Activated T-helper 1 cell treated with anti-CD3 and anti-CD28 coated beads, Interleukin-2, amount 50 U/mL, for 16 hours (primary cell): ENCODE measurements around the gene ALDH2.
A peak's percentile ranks its signal among the peaks of the same experiment; 100 is the strongest.
"Not testable (repeated sequence)": the region's sequence is repeated elsewhere in the genome, so short reads cannot be mapped to it uniquely, and the experiment has no call there.

ENCODE experiments used
- DNase-seq, 2 donors: peaks; one replicate each; pipeline ENCODE4 v3.0.0-alpha.2; 2020; ENCODE audit warnings: low read depth in 1 of 2, low spot score in 1 of 2

The ALDH2 gene

DNA sequence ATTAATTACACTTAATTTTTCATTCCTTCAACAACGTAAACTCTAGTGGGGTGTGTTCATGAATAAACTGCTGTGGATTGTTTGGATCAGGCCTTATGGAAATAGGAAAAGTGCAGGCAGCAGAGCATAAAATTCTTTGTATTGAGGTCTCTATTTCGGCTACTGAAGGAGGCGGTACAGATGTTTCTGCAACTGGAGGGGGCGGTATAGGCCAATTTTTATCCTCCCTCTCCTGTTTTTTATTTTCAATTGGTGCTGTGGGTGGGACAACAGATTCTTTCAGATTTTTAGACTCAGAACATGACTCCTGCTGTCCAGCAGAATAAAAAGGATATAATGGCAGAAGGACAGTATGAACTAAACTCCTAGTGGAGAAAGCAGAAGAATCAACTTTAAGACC lies 57.6 kb downstream of the ALDH2 start:
- DNase-seq, result not testable (repeated sequence)

DNA sequence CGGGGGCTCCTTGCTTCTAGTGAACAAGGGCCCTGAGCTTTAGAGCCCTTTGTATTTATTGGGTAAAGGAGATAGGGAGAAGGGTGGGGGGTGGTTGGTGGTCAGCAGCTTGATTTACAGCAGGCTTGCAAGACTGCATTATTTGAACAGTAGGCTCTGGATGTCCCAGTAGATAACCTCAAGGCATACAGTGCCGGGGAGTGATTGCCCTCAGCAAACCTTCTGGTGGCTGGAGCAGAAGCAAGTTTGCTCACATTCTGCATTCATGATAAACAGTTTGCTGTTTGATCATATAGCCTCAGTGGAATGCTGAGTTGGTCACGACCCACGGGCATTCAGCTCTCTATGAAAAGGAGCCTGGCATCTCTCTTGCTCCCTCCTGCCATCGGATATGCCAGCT lies 58.8 kb downstream of the ALDH2 start:
- DNase-seq, result no peak

DNA sequence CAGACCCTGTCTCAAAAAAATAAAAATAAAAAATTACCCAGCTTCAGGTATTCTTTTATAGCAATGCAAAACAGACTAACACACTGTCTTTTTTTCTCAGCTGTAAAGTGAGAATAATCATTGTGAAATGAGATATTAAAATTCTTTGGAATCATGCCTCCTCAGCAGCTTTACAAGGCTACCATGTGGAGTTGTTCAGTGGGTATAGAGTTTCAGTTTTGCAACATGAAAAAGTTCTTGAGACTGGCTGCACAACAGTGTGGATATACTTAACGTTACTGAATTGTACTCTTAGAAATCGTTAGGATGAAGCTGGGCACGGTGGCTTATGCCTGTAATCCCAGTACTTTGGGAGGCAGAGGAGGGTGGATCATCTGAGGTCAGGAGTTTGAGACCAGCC lies 59.6 kb downstream of the ALDH2 start:
- DNase-seq, result no peak

DNA sequence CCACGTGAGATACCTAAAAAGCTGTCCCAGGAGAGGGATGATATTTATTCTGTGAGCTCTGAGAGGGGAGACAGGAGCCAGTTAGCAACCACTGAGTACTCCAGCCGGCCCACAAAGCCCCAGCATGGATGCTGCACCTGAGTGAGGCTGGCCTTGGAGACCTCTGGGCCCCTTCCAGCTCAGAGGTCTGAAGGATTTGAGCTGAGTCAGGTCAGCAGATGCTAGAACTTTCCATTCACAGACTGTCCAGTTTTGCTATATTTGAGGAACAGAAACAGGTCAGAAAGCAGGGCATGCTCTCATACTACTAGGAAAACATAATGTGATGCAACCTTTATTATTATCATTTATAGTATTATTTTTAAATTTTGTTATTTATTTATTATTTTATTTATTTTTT lies 60.3 kb downstream of the ALDH2 start:
- DNase-seq, result no peak

DNA sequence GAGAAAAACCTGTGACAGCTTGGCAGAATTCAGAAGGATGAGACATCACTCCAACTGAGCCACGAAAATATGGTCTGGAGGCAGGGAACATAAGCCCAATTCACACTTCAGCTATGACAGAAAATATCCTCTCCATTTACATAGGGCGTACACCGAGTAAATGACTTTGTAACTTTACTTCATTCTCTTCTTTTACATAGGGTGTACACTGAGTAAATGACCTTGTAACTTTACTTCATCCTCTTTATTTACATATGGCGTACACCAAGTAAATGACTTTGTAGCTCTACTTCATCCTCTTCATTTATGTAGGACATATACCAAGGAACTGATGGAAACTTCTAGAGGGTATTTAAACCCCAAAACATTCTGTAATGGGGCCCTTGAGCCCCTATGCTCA lies 61.2 kb downstream of the ALDH2 start:
- DNase-seq, result no peak

DNA sequence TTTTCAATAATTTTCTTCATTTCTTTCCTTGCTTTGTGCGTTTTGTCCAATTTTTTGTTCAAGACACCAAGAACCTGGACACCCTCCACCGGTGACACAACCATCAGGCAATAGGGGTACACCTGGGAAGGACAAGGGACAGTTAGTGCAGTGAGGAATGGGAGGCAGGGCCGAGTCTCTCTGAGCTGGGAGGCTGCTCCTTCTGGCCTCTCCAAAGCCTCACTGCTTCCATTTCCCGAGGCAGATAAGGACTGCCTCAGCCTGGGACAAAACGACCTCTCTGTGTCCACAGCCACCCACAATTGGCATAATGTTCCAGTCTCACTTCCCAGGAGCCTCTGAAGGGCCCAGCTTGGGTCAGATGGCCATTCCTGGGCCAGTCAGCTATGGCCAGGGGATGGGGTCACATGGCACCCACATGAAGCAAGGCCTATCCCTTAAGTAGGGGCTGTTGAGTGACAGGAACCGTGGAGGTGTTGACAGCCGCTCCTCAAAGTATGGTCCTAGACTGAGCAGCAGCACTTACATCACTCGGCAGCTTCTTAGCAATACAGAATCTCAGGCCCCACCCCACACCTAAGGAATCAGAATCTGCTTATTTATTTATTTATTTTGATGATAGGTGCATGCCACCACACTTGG lies 61.7 kb downstream of the ALDH2 start:
- no peak for DNase-seq

DNA sequence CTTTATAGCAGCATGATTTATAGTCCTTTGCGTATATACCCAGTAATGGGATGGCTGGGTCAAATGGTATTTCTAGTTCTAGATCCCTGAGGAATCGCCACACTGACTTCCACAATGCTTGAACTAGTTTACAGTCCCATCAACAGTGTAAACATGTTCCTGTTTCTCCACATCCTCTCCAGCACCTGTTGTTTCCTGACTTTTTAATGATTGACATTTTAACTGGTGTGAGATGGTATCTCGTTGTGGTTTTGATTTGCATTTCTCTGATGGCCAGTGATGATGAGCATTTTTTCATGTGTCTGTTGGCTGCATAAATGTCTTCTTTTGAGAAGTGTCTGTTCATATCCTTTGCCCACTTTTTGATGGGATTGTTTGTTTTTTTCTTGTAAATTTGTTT lies 62.9 kb downstream of the ALDH2 start:
- not testable (repeated sequence) for DNase-seq

DNA sequence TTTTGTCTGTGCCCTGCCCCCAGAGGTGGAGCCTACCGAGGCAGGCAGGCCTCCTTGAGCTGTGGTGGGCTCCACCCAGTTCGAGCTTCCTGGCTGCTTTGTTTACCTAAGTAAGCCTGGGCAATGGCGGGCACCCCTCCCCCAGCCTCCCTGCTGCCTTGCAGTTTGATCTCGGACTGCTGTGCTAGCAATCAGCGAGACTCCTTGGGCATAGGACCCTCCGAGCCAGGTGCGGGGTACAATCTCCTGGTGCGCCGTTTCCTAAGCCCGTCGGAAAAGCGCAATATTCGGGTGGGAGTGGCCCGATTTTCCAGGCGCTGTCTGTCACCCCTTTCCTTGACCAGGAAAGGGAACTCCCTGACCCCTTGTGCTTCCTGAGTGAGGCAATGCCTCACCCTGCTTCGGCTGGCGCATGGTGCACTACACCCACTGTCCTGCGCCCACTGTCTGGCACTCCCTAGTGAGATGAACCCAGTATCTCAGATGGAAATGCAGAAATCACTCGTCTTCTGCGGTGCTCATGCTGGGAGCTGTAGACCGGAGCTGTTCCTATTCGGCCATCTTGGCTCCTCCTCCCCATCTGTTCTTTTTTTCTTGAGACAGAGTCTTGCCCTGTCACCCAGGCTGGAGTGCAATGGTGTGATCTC lies 68.1 kb downstream of the ALDH2 start:
- DNase-seq, result not testable (repeated sequence)

DNA sequence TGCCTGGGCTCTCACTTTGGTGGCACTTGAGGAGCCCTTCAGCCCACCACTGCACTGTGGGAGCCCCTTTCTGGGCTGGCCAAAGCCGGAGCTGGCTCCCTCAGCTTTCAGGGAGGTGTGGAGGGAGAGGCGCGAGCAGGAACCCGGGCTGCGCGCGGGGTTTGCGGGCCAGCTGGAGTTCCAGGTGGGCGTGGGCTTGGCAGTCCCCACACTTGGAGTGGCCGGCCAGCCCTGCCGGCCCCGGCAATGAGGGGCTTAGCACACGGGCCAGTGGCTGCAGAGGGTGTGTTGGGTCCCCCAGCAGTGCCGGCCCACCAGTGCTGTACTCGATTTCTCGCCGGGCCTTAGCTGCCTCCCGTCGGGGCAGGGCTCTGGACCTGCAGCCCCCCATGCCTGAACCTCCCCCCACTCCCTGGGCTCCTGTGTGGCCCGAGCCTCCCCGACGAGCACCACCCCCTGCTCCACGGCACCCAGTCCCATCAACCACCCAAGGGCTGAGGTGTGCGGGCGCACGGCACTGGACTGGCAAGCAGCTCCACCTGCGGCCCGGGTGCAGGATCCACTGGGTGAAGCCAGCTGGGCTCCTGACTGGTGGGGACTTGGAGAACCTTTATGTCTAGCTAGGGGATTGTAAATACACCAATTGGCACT lies 68.9 kb downstream of the ALDH2 start:
- not testable (repeated sequence) for DNase-seq

DNA sequence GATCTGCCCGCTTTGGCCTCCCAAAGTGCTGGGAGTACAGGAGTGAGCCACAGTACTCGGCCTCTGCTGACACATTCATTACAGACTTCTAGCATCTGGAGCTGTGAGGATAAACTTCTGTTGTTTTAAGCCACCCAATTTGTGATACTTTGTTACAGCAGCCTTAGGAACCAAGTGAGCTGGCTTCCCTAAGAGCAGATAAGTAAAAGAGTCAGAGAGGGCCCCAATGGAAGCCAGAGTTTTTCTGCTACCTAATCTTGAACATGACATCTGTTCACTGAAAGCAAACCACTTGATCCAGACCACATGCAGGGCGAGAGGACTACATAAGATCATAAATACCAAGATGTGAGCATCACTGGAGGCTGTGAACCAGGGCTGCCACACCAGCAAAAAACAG lies 71.6 kb downstream of the ALDH2 start:
- no peak for DNase-seq

DNA sequence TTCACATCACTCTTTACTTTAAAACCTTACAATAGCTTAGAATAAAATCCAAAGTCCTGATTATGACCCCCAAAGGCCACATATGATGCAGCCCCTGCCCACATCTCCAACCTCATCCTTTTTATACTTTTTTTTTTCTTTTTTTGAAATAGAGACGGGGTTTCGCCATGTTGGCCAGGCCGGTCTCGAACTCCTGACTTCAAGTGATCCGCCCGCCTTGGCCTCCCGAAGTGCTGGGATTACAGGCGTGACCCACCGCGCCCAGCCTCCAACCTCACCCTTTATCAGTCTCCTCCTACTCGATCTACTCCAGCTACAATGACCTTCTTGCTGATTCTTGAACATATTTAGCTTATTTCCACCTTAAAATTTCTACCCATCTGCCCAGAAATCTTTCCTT lies 74.1 kb downstream of the ALDH2 start:
- DNase-seq, result no peak

DNA sequence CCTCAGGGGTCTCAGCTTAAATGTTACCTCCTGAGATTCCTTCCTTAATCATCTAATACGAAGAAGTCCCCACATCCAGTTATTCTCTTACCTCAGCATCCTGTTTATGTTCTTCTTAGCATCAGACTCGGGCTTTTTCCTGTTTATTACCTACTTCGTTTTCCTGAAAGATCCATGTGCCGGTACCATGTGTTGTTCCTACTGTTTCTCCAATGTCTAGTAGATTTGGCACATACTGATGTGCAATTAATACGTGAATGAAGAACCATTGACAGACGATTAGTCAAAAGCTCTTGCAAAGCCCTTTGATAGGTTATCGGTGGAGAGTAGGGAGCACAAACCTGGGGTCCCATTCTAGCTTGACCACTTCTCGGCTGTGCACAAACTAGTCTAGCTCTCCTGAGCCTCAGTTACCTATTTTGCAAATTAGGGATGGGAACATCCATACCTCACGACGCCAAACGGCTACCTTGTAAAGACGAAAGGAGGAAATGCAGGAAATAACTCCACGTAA lies 74.6 kb downstream of the ALDH2 start:
- no peak for DNase-seq

DNA sequence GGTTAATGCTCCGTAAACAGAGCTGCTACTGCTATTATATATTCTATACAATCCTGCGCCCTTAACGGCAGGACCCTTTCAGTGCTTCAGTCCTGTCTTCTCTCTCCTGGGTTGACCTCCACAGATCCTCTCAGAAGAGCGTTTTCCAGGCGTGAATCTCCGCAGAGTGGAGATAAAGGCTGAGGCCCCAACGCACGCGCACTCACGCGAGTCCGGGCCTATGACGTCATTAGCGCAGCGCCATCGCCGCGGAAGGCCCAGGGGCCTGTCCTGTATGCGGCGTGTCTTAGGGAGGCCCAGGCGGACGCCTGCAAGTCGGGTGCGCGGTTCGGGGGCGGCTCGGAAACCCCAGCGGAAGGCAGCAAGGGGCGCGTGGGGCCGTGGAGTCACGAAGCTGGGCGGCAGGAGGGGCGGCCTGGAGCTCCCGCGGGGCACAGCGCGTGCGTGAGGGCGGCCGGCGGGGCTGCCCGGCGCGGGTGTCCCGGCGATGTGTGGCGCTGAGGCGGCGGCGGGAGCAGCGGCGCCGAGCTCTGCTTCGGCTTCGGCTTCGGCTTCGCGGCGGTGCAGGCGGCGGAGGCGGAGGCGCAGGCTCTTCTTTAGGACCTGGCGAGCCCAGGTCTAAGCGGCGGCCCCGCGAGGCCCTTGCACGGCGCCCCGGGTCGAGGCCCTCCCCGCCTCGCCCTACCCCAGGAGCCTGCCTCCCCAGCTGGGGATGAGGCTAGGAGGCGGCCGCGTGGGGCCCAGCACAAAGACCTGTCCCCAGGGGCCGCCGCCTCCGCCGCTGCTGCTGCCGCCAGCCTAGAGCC lies 75.2 kb downstream of the ALDH2 start, which contains the start of gene MAPKAPK5:
Gene MAPKAPK5, plus strand, starts transcription at position 479 of the 806 bp plus-strand sequence. CDS start 506 bp downstream, outside the sequence.
- DNase-seq, result peak; percentile 95 to 96

DNA sequence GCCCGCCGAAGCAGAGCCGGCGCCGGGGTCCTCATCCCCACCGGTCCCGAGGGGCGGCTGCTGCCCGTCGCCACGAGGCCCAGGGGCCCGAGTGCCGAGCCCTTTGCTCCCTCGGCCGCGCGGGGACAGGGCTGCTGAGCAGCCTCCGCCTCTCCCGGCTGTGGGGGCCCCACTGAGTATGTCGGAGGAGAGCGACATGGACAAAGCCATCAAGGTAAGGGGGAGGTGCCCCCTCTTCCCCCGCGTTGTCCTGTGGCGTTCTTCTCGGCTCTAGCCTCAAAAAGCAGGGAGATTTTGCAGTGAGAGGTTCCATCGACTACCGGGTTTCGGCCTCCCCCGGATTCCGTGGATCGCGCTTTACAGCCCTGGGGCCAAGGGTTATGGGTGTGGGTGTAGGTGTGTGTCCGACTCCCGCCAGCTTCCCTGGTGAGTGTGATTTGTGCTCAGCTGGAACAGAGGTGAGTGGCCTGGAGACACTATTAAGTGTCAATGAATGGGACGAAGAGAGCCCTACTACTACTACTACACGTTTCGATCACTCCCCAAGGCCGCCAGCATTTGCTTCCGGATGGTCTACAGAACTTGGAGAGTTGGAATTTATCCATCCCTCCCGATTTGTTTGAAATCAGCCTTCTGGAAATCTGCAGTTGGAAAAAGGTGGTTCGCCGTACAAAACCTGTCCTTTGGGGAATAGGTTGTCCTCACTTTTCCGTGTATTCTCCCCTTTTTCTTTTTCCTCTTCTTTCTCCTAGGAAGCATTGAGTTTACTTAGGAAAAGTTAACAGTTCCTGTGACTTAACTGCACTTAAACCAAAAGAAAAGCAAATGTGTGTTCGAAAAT lies 76.0 kb downstream of the ALDH2 start:
- no peak for DNase-seq

DNA sequence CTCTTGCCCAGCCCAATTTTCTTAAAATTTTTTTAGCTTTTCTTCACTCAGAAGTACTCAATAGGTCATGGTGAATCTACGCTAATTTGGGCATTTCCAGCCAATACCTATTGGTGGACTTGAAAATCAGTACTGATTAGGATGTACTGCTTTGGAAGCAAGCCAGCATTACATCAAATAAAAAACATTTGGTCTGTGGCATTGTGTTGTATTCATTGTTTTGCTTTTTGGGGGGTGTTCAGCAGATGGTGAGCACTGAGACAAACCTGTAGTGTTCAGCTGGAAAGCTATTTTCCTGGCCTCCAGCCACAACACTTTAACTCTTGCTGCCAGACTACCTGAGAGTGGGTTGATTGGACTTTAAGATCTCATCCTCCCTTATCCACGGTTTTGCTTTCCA lies 79.3 kb downstream of the ALDH2 start:
- no peak for DNase-seq

DNA sequence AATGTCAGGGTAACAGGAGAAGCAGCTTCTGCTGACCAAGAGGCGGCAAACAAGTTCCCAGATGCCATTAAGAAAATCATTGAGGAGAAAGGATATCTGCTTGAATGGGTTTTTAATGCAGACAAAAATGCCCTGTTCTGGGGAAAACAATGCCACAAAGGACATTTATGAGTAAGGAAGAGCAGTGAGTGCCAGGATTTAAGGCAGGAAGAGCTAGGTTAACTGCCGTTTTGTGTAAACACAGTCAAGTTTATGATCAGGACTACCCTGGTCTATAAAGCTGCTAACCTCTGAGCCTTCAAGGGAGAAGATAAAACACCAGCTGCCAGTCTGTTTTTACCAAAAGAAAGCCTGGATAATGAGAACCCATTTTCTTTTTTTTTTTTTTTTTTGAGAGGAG lies 83.8 kb downstream of the ALDH2 start:
- DNase-seq, result no peak

DNA sequence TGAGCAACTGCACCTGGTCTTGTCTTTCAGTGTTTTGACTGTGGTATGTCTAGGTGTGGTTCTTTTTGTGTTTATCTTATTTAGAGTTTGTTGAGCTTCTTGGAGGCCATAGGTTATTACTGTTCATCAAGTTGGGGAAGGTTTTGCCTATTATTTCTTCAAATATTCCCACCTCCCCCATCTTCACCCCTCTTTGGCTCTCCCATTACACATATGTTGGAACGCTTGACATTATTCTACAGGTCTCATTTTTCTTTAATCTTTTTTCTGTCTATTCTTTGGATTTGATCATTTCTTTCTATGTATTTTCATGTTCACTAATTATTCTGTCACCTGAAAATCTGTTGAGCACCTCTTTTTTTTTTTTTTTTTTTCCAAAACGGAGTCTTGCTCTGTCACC lies 91.5 kb downstream of the ALDH2 start:
- DNase-seq, result no peak

DNA sequence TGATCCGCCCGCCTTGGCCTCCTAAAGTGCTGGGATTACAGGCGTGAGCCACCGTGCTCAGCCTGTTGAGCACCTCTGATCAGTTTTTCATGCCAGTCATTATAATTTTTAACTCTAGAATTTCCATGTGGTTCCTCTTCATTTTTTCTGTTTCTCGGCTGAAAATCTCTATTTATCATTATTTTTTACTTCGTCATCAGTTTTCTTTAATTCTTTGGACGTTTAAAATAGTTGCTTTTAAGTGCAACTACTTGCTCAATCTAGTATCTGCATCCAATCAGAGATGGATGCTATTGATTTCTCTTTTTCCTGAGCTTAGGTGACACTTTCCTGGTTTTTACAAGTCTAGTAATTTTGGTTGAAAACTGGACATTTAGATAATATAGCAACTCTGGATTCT lies 92.0 kb downstream of the ALDH2 start:
- DNase-seq, result no peak

DNA sequence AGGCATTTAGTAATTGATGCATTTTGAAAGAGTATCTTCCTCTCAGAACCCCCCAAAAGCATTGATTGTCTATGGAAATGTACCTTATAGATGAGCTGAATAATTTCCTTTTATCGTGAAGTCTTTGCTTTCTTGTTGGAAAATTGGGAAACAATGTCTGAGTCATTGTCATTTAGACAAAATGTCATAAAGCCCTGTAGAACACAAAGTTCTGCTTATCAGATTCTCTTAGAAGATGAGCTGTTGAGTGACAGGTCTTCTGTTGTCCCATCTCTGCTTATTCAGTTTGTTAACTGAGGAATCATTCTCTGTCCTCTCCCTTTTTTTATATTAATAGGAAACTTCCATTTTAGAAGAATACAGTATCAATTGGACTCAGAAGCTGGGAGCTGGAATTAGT lies 98.2 kb downstream of the ALDH2 start:
- DNase-seq, result no peak
